SK-N-SH (cell line): Measurements from ENCODE around the gene SOCS2. TPM values are rescaled to one million over a fixed set of nuclear protein-coding genes. Genes with fewer than 3 reads are reported as not detected.
A peak's percentile ranks its signal among the peaks of the same experiment; 100 is the strongest.

Experiments used
- CTCF ChIA-PET: fragments of 300-600, 350-600 bp; formaldehyde crosslinking; extraction: SDS; loops from one replicate; lab custom pipeline; 2021; lab: Yijun Ruan, JAX
- POLR2A ChIA-PET: fragments of 350-600 bp; sonication (Branson Sonifier 250); formaldehyde crosslinking; extraction: SDS; loops from one replicate; lab custom pipeline; 2020; ENCODE audit warnings: antibody characterized with exemption, inconsistent platforms; lab: Yijun Ruan, JAX
- DNase-seq: peaks from one replicate; pipeline ENCODE4 v3.0.0; 2012
- H2AFZ ChIP-seq: fragments of 200-600 bp; sonication (generic); 2 replicates; pipeline ENCODE4 v1.8.1; 2016; ENCODE audit warnings: antibody characterized with exemption, mild to moderate bottlenecking, low read depth
- H3F3A ChIP-seq: fragments of 200-600 bp; sonication (generic); replicated peaks from 2 replicates; pipeline ENCODE3; 2016; ENCODE audit warnings: antibody characterized with exemption, mild to moderate bottlenecking; ENCODE audit not compliant: insufficient read depth
- H3K27ac ChIP-seq, 2 experiments: fragments of 200-500 bp in 1 of 2; fragments of 200-600 bp in 1 of 2; sonication (Bioruptor generic) in 1 of 2; sonication (generic), shearing (Covaris generic) in 1 of 2; 2 replicates each; pipeline versions ENCODE4 v1.5.1 to v1.6.1; 2014 to 2016; ENCODE audit warnings: low read depth in 2 of 2, inconsistent platforms in 1 of 2, low read length in 1 of 2, mild to moderate bottlenecking in 1 of 2, mixed read lengths in 1 of 2
- H3K27me3 ChIP-seq: fragments of 200-600 bp; sonication (generic), shearing (Covaris generic); 2 replicates; pipeline ENCODE4 v1.6.1; 2016; ENCODE audit warnings: mixed run types; ENCODE audit not compliant: insufficient read depth
- H3K36me3 ChIP-seq, 2 experiments: fragments of 200-500 bp in 1 of 2; fragments of 200-600 bp in 1 of 2; sonication (Bioruptor generic) in 1 of 2; sonication (generic) in 1 of 2; replicated peaks in 1 of 2; 2 replicates each; pipeline versions ENCODE3 to v1.5.1; 2014 to 2016; ENCODE audit warnings: low read length in 1 of 2, mild to moderate bottlenecking in 1 of 2; ENCODE audit not compliant: insufficient read depth in 2 of 2, control insufficient read depth in 1 of 2
- H3K4me1 ChIP-seq, 2 experiments: fragments of 200-500 bp in 1 of 2; fragments of 200-600 bp in 1 of 2; sonication (Bioruptor generic) in 1 of 2; sonication (generic), shearing (Covaris generic) in 1 of 2; 2 replicates each; pipeline versions ENCODE4 v1.5.1 to v1.6.1; 2014 to 2016; ENCODE audit warnings: low read depth in 1 of 2, low read length in 1 of 2, mixed run types in 1 of 2; ENCODE audit not compliant: insufficient read depth in 2 of 2, control insufficient read depth in 1 of 2
- H3K4me2 ChIP-seq: fragments of 200-600 bp; sonication (generic), shearing (Covaris generic); 2 replicates; pipeline ENCODE4 v1.6.1; 2017; ENCODE audit warnings: mixed run types
- H3K4me3 ChIP-seq, 2 experiments: fragments of 200-500 bp in 1 of 2; fragments of 200-600 bp in 1 of 2; sonication (Bioruptor generic) in 1 of 2; sonication (generic), shearing (Covaris generic) in 1 of 2; 2 replicates each; pipeline versions ENCODE4 v1.5.1 to v1.8.1; 2014 to 2016; ENCODE audit warnings: low read depth in 2 of 2, inconsistent platforms in 1 of 2, low read length in 1 of 2, mild to moderate bottlenecking in 1 of 2, mixed read lengths in 1 of 2, moderate library complexity in 1 of 2
- H3K79me2 ChIP-seq: fragments of 200-600 bp; sonication (generic); 2 replicates; pipeline ENCODE4 v1.8.1; 2017; ENCODE audit warnings: mild to moderate bottlenecking; ENCODE audit not compliant: insufficient read depth
- H3K9ac ChIP-seq: fragments of 200-600 bp; sonication (generic); 2 replicates; pipeline ENCODE4 v1.6.1; 2017; ENCODE audit warnings: mixed run types
- H3K9me2 ChIP-seq: fragments of 200-600 bp; sonication (generic); 2 replicates; pipeline ENCODE4 v1.6.1; 2017; ENCODE audit warnings: mixed run types
- H3K9me3 ChIP-seq: fragments of 200-600 bp; sonication (generic); 2 replicates; pipeline ENCODE4 v1.6.1; 2017; ENCODE audit warnings: mixed run types, mild to moderate bottlenecking, moderate library complexity
- H4K20me1 ChIP-seq: fragments of 200-600 bp; sonication (generic); 2 replicates; pipeline ENCODE4 v1.6.1; 2017; ENCODE audit warnings: mild to moderate bottlenecking, mixed run types; ENCODE audit not compliant: insufficient read depth
- EZH2phosphoT487 ChIP-seq: fragments of 200-600 bp; sonication (generic); IDR thresholded peaks from 2 replicates; pipeline ENCODE4 v1.6.1; 2017; ENCODE audit warnings: low read depth, mixed run types, mild to moderate bottlenecking, antibody characterized with exemption, moderate library complexity, borderline replicate concordance
- FOSL2 ChIP-seq: IDR thresholded peaks from 2 replicates; pipeline ENCODE4 v1.4.0; 2012; ENCODE audit warnings: low read depth, mild to moderate bottlenecking, moderate library complexity, borderline replicate concordance
- FOXJ3 ChIP-seq: sonication (generic); formaldehyde crosslinking; IDR thresholded peaks from 2 replicates; pipeline ENCODE4 v1.5.1; 2020; ENCODE audit warnings: mild to moderate bottlenecking, missing genetic modification reagents
- FOXM1 ChIP-seq: IDR thresholded peaks from 2 replicates; pipeline ENCODE4 v1.4.0; 2012; ENCODE audit warnings: low read depth, mild to moderate bottlenecking
- JUND ChIP-seq: IDR thresholded peaks from 2 replicates; pipeline ENCODE4 v1.4.0; 2012
- MXI1 ChIP-seq: IDR thresholded peaks from 2 replicates; pipeline ENCODE4 v1.6.1; 2012; ENCODE audit warnings: mild to moderate bottlenecking, low read depth, low read length, improper control_type of control experiment
- NFIC ChIP-seq: IDR thresholded peaks from 2 replicates; pipeline ENCODE4 v1.4.0; 2012; ENCODE audit warnings: borderline replicate concordance
- RAD21 ChIP-seq: IDR thresholded peaks from 2 replicates; pipeline ENCODE4 v1.6.1; 2012; ENCODE audit warnings: mild to moderate bottlenecking, low read length
- RCOR1 ChIP-seq: fragments of 150-350 bp; IDR thresholded peaks from 2 replicates; pipeline ENCODE4 v1.6.1; 2017; ENCODE audit warnings: antibody characterized with exemption, low read length
- RFX5 ChIP-seq: IDR thresholded peaks from 2 replicates; pipeline ENCODE4 v1.6.1; 2012; ENCODE audit warnings: mild to moderate bottlenecking, improper control_type of control experiment, low read length
- SMC3 ChIP-seq: IDR thresholded peaks from 2 replicates; pipeline ENCODE4 v1.6.1; 2012; ENCODE audit warnings: low read depth, low read length, improper control_type of control experiment
- TEAD4 ChIP-seq: IDR thresholded peaks from 2 replicates; pipeline ENCODE4 v1.4.0; 2012; ENCODE audit warnings: mild to moderate bottlenecking, borderline replicate concordance; ENCODE audit not compliant: insufficient read depth
- YY1 ChIP-seq: IDR thresholded peaks from 2 replicates; pipeline ENCODE4 v1.4.0; 2012; ENCODE audit warnings: low read depth, mild to moderate bottlenecking
- WGBS: methylation state at CpG from one replicate; pipeline ENCODE4 v1.1.6; 2017; ENCODE audit warnings: low lambda C conversion rate; 5-methylcytosine and 5-hydroxymethylcytosine counted together
- polyA plus RNA-seq, 3 experiments: library from polyadenylated mRNA; depleted of rRNA; stranded (reverse); fragments of >200 nt; gene quantifications; 2 replicates each; pipeline ENCODE4 v1.2.3, GENCODE V29; 2012
- TF ChIP-seq, protein P1 (sequence below): fragments of 150-350 bp; IDR thresholded peaks from 2 replicates; pipeline ENCODE4 v1.6.1; 2017; ENCODE audit warnings: antibody characterized with exemption, low read length, low read depth, borderline replicate concordance
- TF ChIP-seq, protein P2 (sequence below): IDR thresholded peaks from 2 replicates; pipeline ENCODE4 v1.4.0; 2012; ENCODE audit warnings: low read depth, borderline replicate concordance
- TF ChIP-seq, protein P3 (sequence below): IDR thresholded peaks from 2 replicates; pipeline ENCODE4; 2012
- TF ChIP-seq, protein P4 (sequence below): IDR thresholded peaks from 2 replicates; pipeline ENCODE4 v1.4.0; 2012; ENCODE audit warnings: low read depth, borderline replicate concordance
- TF ChIP-seq, protein P5 (sequence below): fragments of 200-600 bp; sonication (generic); IDR thresholded peaks from 2 replicates; pipeline ENCODE4 v1.6.1; 2017; ENCODE audit warnings: antibody characterized with exemption, mild to moderate bottlenecking, moderate library complexity

SOCS2 gene
- polyA plus RNA-seq, 1 of the 3 experiments (the other 2 are of a cell fraction) = 24.1 TPM

DNA sequence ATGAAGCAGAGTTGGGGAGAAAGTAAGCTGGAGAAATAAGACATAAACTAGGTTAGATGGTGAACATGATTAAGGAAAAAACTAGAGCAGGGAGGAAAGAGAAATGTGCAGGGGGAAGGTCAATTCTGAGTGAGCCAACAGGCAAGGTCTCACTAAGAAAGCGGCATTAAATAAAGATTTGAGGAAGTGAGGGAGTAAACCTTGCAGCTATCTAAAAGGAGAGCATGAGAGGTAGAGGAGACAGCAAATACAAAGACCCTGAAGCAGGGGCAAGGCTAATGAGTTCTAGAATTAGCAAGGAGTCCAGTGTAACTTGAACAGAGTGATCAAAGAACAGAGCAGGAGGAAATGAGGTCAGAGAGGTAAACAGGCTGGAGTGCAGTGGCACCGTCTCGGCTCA, 4.4 kb upstream of the SOCS2 start (continued):
- TF ChIP-seq, protein P1, sequence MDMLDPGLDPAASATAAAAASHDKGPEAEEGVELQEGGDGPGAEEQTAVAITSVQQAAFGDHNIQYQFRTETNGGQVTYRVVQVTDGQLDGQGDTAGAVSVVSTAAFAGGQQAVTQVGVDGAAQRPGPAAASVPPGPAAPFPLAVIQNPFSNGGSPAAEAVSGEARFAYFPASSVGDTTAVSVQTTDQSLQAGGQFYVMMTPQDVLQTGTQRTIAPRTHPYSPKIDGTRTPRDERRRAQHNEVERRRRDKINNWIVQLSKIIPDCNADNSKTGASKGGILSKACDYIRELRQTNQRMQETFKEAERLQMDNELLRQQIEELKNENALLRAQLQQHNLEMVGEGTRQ = no peak
- TF ChIP-seq RFX5 = no peak
- TF ChIP-seq, protein P2, sequence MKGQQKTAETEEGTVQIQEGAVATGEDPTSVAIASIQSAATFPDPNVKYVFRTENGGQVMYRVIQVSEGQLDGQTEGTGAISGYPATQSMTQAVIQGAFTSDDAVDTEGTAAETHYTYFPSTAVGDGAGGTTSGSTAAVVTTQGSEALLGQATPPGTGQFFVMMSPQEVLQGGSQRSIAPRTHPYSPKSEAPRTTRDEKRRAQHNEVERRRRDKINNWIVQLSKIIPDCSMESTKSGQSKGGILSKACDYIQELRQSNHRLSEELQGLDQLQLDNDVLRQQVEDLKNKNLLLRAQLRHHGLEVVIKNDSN = no peak
- no peak for TF ChIP-seq NFIC
- TF ChIP-seq SMC3 = no peak
- TF ChIP-seq RCOR1 = no peak

DNA sequence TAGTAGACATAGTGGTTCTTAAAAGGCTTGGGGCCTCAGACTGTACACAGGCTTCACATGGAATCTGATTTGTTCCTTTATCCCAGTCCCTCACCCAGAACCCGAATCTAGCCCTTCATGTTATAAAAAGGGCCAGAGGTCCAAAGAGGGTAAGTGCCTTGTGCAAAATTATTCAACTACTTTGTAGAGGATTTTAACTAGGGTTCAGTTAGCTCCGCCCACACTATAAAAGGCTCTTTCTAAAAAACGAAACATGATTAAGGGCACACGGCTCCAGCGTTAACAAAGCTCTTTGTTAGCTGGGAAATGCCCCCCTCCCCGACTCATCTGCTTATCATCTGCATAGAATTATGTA, 3.2 kb upstream of the SOCS2 start:
- H3K27ac ChIP-seq = peak overlapping the region; percentile 44 to 90; a peak in 3 of 4 replicates
- no peak for DNase-seq
- H4K20me1 ChIP-seq = no peaks in the 10 kb centered on the region
- peak overlapping the region; percentile 65; the same call in 1 of the 2 replicates for H2AFZ ChIP-seq
- WGBS = 16% methylated on average over 6 of the region's 6 CpGs
- peak overlapping the region; percentile 71 to 97 for H3K4me3 ChIP-seq
- H3K79me2 ChIP-seq = peaks cover 48% of the 10 kb centered on the region
- H3K9ac ChIP-seq = peak overlapping the region; percentile 96
- no peaks in the 10 kb centered on the region for H3K9me2 ChIP-seq
- H3K9me3 ChIP-seq = no peaks in the 10 kb centered on the region
- peak overlapping the region; percentile 100 for H3K4me2 ChIP-seq
- no peaks in the 10 kb centered on the region for H3F3A ChIP-seq
- POLR2A ChIA-PET = interaction anchor here (0.7 to 2.5 kb wide), 5 partner anchors 37 to 533 kb away, joined by 3 to 11 read pairs (median 3); partner anchors contain the start of gene CRADD
- no peak for TF ChIP-seq FOSL2
- TF ChIP-seq SMC3 = no peak
- TF ChIP-seq EZH2phosphoT487 = no peak
- TF ChIP-seq YY1 = no peak
- no peak for TF ChIP-seq FOXJ3 (CRISPR knock-in tag)
- no peak for TF ChIP-seq TEAD4
- no peak for TF ChIP-seq JUND
- TF ChIP-seq, protein P3, sequence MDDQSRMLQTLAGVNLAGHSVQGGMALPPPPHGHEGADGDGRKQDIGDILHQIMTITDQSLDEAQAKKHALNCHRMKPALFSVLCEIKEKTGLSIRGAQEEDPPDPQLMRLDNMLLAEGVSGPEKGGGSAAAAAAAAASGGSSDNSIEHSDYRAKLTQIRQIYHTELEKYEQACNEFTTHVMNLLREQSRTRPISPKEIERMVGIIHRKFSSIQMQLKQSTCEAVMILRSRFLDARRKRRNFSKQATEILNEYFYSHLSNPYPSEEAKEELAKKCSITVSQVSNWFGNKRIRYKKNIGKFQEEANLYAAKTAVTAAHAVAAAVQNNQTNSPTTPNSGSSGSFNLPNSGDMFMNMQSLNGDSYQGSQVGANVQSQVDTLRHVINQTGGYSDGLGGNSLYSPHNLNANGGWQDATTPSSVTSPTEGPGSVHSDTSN = no peak
- no peak for TF ChIP-seq NFIC
- TF ChIP-seq MXI1 = no peak
- TF ChIP-seq, protein P4, sequence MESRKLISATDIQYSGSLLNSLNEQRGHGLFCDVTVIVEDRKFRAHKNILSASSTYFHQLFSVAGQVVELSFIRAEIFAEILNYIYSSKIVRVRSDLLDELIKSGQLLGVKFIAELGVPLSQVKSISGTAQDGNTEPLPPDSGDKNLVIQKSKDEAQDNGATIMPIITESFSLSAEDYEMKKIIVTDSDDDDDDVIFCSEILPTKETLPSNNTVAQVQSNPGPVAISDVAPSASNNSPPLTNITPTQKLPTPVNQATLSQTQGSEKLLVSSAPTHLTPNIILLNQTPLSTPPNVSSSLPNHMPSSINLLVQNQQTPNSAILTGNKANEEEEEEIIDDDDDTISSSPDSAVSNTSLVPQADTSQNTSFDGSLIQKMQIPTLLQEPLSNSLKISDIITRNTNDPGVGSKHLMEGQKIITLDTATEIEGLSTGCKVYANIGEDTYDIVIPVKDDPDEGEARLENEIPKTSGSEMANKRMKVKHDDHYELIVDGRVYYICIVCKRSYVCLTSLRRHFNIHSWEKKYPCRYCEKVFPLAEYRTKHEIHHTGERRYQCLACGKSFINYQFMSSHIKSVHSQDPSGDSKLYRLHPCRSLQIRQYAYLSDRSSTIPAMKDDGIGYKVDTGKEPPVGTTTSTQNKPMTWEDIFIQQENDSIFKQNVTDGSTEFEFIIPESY = no peak
- TF ChIP-seq FOXM1 = no peak
- TF ChIP-seq, protein P5, sequence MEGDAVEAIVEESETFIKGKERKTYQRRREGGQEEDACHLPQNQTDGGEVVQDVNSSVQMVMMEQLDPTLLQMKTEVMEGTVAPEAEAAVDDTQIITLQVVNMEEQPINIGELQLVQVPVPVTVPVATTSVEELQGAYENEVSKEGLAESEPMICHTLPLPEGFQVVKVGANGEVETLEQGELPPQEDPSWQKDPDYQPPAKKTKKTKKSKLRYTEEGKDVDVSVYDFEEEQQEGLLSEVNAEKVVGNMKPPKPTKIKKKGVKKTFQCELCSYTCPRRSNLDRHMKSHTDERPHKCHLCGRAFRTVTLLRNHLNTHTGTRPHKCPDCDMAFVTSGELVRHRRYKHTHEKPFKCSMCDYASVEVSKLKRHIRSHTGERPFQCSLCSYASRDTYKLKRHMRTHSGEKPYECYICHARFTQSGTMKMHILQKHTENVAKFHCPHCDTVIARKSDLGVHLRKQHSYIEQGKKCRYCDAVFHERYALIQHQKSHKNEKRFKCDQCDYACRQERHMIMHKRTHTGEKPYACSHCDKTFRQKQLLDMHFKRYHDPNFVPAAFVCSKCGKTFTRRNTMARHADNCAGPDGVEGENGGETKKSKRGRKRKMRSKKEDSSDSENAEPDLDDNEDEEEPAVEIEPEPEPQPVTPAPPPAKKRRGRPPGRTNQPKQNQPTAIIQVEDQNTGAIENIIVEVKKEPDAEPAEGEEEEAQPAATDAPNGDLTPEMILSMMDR = no peak
- TF ChIP-seq RAD21 = no peak
- TF ChIP-seq, protein P1 = no peak
- no peaks in the 10 kb centered on the region for H3K27me3 ChIP-seq
- CTCF ChIA-PET = interaction anchor here (0.5 to 10.1 kb wide), 51 partner anchors 9 to 582 kb away, joined by 3 to 149 read pairs (median 4); partner anchors contain the start of gene CRADD
- H3K36me3 ChIP-seq = peaks cover 4 to 7% of the 10 kb centered on the region in 2 experiments
- H3K4me1 ChIP-seq = peaks cover 0 to 17% of the 10 kb centered on the region in 2 experiments; a peak in 1 of 4 replicates
